Spleen (tissue), 7 donors: ENCODE measurements around the gene CFAP43.

ENCODE experiments used
- POLR2A ChIP-seq, 3 donors: fragments of 450-650 bp; IDR thresholded peaks; one replicate each; pipeline ENCODE4 v1.5.1; 2017; ENCODE audit warnings: antibody characterized with exemption in 3 of 3, mild to moderate bottlenecking in 1 of 3
- TF ChIP-seq, protein P1 (sequence below), 11 experiments: fragments of 200-600 bp in 7 of 11; fragments of 450-650 bp in 4 of 11; sonication (generic) in 4 of 11; IDR thresholded peaks in 8 of 11; conservative IDR thresholded peaks in 3 of 11; 1 replicate in 7 of 11; 2 replicates in 4 of 11; pipeline versions ENCODE4 v1.4.0 to v1.8.0; 2016 to 2021; ENCODE audit warnings: antibody characterized with exemption in 11 of 11, inconsistent platforms in 4 of 11, mild to moderate bottlenecking in 1 of 11
- donor health status: DM: no; HTN: no; CAD: no; lungs with moderate emphysema.
- donor health status: DM: no; HTN: no; CAD: no.
- donor health status: DM: no; HTN: no; CAD: no.

DNA sequence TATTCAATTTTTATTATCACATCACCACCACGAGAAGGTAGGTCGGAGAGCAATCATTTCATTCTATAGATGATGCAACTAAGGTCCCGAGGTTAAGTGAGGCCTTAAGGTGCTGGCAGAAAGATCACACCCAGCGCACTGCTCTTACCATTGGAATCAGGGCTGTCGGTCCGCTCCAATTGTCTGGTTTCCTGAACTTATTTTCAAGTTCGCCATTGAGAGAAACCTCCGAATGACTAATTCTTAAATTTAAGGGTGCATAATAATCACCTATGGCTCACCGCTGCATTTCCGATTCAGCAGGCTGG lies 36.2 kb upstream of the CFAP43 start:
- TF ChIP-seq, protein P1, sequence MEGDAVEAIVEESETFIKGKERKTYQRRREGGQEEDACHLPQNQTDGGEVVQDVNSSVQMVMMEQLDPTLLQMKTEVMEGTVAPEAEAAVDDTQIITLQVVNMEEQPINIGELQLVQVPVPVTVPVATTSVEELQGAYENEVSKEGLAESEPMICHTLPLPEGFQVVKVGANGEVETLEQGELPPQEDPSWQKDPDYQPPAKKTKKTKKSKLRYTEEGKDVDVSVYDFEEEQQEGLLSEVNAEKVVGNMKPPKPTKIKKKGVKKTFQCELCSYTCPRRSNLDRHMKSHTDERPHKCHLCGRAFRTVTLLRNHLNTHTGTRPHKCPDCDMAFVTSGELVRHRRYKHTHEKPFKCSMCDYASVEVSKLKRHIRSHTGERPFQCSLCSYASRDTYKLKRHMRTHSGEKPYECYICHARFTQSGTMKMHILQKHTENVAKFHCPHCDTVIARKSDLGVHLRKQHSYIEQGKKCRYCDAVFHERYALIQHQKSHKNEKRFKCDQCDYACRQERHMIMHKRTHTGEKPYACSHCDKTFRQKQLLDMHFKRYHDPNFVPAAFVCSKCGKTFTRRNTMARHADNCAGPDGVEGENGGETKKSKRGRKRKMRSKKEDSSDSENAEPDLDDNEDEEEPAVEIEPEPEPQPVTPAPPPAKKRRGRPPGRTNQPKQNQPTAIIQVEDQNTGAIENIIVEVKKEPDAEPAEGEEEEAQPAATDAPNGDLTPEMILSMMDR (IDR thresholded peaks at IDR 0.05 in 8 of 11, conservative IDR thresholded peaks at IDR 0.05 in 3 of 11), result no peak
- no peak for TF ChIP-seq POLR2A (IDR thresholded peaks at IDR 0.05)
